ENCODE data around the gene PTPRS. TPM values are rescaled to one million over a fixed set of nuclear protein-coding genes. Genes with fewer than 3 reads are reported as not detected.
A peak's percentile ranks its signal among the peaks of the same experiment; 100 is the strongest.
"Not testable (repeated sequence)": the region's sequence is repeated elsewhere in the genome, so short reads cannot be mapped to it uniquely, and the experiment has no call there.

Gene PTPRS
- 100 to 1,000 TPM; 150 to 263 TPM for total RNA-seq
- long read RNA-seq, donor 1, partial matches to known transcripts, result 18 of 29 reads
- long read RNA-seq, donor 1, other reads (novel, unspliced or antisense), result 10 of 29 reads
- long read RNA-seq, donor 2, partial matches to known transcripts, result 14 of 27 reads
- long read RNA-seq, donor 2, other reads (novel, unspliced or antisense), result 12 of 27 reads

DNA sequence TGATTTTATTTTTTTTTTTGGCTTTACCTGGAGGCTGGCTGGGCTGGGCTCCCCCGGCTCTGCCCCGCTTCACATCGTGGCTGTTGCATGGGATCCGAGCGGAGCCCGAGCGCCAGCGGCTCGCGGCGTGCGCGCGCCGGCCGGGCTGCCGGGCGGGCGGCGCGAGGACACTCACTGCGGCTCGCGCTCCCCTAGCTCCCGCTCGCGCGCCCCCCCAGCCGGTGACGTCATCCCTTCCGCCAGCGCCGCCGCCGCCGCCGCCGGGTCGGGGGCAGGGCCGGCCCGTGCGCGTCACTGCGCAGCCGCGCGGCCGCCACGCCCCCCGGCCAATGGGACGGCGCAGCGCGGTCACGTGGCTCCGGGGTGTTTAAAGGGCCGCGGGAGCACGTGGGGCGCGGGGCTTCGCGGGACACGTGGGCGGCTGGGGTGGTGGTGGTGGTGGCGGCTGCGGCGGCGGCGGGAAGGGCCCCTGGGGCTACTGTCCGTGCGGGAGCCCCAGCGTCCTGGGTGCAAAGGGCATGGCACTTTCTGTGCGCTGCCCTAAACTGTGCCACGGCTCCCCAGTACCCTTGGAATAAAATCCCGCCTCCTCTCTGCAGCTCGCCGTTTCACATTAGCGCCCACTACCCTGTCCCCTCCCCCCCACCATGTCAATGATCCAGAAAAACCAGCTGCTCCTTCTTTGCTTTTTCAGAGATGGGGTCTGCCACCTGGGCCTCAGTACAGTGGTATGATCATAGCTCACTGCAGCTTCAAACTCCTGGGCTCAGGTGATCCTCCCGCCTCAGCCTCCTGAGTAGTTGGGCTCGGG lies at the start of gene PTPRS:
Gene PTPRS, minus strand, starts transcription at position 176 of the 811 bp plus-strand sequence. CDS start 54,672 bp downstream, outside the sequence.
- intact Hi-C loops (cut with DNase I), result no loop called here
- DNase-seq (ENCODE audit: low spot score), result peak; percentile 94

DNA sequence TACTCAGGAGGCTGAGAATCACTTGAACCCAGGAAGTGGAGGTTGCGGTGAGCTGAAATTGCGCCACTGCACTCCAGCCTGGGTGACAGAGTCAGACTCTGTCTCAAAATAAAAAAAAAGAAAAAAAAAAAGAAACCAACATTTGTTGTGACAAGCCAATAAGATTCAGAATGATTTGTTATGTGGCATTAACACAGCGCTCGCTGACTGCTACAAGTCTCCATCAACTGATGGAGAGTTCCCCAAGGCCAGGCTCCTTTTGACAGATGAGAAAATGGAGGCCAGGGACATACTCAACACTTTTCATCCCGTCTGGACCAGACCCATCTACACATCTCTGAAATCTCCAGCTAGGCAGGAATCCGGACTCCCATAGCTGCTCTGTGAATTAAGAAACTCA lies 48.7 kb upstream of the PTPRS start:
- intact Hi-C loops (cut with DNase I), result no loop called here
- DNase-seq (ENCODE audit: low spot score), result no peak

DNA sequence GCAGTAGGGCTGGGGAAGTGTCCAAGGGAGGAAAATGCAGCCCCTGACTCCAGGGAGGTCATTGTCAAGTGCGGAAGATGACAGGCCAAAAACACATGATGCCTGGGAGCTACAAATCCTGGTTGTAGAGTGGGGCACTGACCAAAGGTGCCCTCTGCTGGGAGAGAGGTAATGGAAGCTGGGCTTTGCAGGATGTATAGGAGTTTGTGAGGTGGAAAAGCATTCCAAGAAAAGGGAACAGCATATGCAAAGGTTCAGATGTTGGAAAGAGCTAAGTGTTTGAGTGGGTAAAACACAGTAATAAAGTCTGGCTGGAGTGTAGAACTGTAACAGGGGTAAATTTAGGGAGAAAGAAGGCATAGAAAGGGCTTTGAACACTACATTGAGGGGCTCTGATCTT lies 46.9 kb upstream of the PTPRS start:
- intact Hi-C loops (cut with DNase I), result no loop called here

DNA sequence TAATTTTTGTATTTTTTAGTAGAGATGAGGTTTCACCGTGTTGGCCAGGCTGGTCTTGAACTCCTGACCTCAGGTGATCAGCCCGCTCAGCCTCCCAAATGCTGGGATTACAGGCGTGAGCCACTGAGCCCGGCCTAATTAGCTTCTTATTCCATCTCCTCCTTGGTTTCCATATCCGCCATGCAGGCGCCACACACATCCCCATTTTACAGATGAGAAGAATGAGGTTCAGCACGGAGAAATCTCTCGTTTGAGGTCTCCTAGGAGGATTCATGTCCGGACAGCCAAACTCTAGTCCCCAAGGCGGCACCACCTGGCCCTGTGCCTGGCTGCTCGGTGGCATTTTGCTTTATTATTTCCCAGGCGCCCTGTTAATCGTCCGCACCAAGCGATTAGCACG lies 46.2 kb upstream of the PTPRS start:
- no peak for DNase-seq (ENCODE audit: low spot score)
- intact Hi-C loops (cut with DNase I), result no loop called here

More for the DNA sequence above, 46.9 kb upstream of the PTPRS start:
- no peak for DNase-seq (ENCODE audit: low spot score)

DNA sequence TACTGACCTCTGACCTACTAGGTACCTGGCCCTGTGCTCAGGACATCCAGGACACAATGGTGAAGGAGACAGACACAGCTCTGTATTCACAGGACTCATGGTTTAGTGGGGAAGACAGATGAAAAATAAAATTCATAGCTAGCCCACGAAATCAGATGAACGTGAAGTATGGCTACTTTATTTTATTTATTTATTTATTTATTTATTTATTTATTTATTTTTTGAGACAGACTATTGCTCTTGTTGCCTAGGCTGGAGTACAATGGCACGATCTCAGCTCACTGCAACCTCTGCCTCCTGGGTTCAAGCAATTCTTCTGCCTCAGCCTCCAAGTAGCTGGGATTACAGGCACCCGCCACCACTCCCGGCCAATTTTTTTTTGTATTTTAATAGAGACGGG lies 40.6 kb upstream of the PTPRS start:
- DNase-seq (ENCODE audit: low spot score); intact Hi-C loops (cut with DNase I): not testable (repeated sequence)

DNA sequence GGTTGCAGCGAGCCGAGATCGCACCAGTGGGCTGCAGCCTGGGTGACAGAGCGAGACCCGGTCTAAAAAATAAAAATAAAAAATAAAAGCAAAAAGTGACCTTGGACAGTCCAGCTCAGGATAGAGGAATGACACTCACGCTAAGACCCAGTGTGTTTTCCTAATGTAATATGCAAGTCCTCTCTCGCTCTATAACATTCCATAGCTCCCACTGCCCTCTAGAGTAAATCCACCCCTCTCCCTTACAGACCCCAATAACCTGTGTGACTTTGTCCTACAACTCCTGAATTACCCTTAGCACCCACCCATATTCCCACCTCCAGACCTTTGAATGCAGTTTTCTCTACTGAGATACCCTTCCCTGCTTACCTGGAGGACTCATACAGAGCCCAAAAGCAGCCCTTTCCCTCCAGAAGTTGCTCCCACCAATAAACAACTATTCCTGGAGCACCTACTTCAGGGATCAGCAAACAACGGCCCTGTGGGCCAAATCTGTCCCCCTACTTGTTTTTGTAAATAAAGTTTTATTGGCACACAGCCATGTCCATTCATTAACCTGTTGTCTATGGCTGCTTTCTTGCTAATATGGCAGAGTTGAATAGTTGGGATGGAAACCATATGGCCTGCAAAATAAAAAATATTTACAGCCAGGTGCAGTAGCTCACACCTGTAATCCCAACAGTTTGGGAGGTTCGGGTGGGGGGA lies 39.8 kb upstream of the PTPRS start:
- intact Hi-C loops (cut with DNase I), result no loop called here
- DNase-seq (ENCODE audit: low spot score), result no peak

DNA sequence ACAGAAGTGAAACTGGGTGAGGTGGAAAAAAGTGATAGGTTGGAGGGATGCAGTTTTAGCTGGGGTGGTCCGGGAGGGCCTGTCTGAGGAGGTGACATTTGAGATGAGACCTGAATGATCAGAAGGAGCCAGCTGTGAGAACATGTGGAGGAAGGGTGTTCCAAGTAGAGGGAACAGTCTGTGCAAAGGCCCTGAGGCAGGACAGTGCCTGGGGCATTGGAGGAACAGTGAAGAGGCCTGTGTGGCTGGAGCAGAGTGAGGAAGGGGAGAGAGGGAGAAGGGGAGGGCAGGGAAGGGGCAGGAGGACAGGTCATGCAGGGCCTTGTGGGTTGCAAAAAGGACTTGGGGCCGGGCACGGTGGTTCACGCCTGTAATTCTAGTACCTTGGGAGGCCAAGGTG lies 36.3 kb upstream of the PTPRS start:
- DNase-seq (ENCODE audit: low spot score), result no peak
- intact Hi-C loops (cut with DNase I), result no loop called here

DNA sequence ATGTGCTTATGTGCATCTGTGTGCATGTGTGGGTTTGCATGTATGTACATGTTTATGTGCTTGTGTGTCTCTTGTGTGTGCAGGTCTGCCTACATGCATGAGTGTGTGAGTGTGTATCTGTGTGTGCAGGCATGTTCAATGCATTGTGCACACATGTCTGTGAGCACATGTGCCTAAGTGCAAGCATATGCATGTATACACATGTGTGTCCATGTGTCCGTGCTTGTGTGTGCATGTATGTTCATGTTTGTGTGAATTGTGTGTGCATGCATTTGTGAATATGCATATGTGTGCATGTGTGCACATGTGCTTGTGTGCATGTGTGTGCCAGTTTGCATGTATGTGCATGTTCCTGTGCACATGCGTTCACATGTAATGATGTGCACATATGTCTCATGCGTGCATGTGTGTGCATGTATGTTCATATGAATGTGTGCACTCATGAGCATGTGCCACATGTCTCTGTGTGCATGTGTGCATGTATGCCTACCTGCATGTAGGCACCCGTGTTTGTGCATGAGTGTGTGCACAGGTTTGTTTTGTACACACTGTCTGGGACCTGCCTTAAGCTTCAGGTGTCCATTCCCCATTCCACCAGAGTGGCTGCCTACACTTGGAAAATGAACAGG lies 32.1 kb upstream of the PTPRS start:
- no peak for DNase-seq (ENCODE audit: low spot score)
- intact Hi-C loops (cut with DNase I), result no loop called here

DNA sequence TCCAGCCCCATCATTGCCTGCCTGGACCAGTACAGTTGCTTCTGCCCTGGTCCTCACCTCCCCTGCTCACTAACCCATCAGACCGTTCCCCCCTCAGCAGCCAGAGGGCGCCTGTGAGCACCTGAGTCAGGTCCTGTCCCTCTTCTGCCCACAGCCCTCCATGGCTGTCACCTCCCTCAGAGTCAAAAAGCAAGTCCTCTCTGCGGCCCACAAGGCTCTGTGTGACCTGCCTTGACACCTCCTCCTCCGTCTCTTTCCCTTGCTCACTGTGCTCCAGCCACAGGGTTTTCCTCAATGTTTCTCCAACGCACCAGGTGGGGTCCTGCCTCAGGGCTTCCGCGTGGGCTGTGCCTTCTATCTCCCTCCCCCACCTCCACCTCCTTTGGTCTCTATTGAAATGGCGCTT lies 29.4 kb upstream of the PTPRS start:
- no peak for DNase-seq (ENCODE audit: low spot score)
- intact Hi-C loops (cut with DNase I), result no loop called here

DNA sequence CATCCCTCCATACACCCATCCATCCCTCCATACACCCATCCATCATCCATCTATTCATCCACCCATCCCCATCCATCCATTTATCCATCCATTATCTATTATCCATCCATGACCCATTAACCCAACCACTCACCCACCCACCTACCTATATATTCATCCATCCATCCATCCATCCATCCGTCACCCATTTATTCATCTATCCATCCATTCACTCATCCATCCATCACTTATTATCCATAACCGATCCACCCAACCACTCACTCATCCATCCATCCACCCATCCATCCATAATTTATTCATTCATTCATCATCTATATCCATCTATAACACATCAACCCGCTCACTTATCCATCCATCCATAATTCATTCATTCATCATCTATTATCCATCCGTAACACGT lies 28.7 kb upstream of the PTPRS start:
- intact Hi-C loops (cut with DNase I), result no loop called here

DNA sequence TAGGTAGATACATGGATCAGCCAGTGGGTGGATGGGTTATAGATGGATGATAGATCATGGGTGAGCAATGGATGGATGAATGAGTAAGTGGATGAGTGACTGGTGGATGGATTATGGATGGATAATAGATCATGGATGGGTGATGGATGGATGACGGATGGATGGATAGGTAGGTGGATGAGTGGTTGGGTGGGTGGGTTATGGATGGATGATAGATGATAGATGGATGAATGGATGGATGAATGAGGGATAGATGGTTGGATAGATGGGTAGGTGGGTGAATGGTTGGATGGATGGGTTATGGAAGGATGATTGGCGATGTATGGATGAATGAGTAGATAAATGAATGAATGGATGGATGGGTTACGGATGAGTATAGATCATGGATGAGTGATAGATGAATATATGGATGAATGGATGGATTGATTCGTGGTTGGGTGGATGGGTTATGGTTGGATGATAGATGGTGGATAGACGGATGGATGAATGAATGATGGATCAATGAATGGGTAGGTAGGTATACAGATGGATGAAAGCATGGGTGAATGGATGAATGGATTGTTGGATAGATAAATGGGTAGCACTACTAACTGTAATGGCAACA lies 27.0 kb upstream of the PTPRS start:
- DNase-seq (ENCODE audit: low spot score), result no peak
- intact Hi-C loops (cut with DNase I), result loop anchor here in 1 of 2 donors (1.0 kb wide), 1 partner anchor 47 kb away; no protein-coding TSS in a partner anchor

More for the DNA sequence above, 28.7 kb upstream of the PTPRS start:
- DNase-seq (ENCODE audit: low spot score), result no peak

DNA sequence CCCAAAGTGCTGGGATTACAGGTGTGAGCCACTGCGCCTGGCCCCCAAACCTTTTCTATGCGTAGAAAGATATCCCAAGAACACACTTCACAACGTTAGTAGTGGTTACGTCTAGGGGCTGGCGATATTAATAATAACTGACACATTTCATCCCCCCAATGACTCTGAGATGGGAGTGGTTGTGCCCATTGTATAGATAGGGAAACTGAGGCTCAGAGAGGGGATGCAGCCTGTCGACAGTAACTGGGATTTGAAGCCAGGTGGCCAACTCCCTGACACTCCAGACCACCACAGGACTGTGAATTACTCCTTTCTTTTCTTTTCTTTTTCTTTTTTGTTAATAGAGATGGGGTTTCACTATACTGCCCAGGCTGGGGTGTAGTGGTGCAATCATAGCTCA lies 25.3 kb upstream of the PTPRS start:
- DNase-seq (ENCODE audit: low spot score), result no peak
- intact Hi-C loops (cut with DNase I), result no loop called here

DNA sequence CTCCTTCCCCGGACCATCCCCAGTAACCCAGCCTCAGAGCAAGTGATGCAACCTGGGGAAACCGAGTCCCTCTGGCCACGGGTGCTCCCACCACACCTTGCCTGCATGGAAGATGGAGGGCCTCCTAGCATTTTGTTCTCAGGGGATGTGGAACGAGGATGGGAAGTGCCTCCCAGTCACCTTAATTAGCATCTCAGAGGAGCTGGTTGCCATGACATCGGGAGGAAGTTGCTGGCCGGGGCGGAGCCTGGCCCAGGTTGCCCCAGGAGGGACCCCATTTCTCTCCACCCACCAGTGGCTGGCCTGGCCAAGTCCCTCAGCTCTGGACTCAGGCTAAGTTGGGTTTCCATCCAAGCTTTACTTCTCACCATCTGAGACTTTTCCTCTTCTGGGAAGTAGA lies 24.1 kb upstream of the PTPRS start:
- intact Hi-C loops (cut with DNase I), result no loop called here

DNA sequence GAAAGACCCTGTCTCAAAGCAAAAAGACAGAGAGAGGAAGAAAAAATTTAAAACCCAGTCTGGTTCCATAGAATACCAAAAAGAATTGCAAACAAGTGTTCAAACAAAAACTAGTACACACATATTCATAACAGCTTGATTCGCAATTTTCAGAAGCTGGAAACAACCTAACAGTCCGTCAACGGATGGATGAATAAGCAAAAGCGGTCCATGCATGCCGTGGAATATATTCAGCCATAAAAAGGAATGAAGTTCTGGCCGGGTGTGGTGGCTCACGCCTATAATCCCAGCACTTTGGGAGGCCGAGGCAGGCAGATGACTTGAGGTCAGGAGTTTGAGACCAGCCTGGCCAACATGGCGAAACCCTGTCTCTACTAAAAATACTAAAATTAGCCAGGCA lies 21.2 kb upstream of the PTPRS start:
- DNase-seq (ENCODE audit: low spot score); intact Hi-C loops (cut with DNase I): not testable (repeated sequence)

More for the DNA sequence above, 24.1 kb upstream of the PTPRS start:
- no peak for DNase-seq (ENCODE audit: low spot score)

DNA sequence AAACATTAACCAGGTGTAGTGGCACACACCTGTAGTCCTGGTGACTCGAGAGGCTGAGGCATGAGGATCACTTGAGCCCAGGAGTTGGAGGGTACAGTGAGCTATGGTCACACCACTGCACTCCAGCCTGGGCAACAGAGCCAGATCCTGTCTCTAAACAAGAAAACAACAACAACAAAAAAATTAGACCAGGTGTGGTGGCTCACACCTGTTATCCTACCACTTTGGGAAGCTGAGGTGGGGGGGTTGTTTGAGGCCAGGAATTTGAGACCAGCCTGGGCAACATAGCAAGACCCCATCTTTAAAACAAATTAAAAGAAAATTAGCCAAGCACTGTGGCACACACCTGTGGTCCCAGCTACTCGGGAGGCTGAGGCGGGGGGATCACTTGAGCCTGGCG lies 20.8 kb upstream of the PTPRS start:
- no peak for DNase-seq (ENCODE audit: low spot score)
- intact Hi-C loops (cut with DNase I), result no loop called here

DNA sequence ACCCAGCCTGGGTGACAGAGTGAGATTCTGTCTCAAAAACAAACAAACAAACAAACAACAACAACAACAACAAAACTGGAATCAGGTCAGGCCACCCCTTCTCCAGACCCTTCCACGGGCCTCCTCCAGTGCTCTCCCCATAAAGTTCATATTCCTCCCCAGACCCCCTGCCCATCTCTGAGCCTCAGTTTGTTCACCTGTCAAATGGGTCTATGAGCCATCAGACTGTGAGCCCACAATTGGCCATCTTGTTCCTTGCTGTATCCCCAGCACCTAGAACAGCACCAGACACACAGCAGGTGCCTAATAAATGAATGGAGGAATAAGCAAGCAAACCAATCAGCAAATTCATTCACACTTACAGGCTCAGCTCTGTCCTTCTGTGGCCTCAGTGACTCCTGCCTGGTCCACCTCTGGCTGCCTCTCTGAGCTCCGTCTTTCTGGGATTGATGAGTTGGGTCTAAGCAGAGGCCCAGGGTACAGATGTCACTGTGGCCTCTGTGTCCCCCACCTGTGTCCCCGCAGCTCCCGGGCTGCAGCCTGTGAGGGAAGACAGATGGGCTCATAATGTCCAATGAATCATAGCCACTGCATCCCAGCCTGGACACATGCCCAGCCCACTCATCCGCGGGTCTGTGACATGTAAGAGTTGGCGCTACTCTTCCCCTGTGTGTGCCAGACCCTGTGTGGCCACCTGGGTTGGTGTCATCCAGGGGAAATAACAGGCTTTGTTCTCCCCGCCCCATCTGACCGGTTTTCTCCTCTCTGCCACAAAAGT lies 19.6 kb upstream of the PTPRS start:
- DNase-seq (ENCODE audit: low spot score), result no peak
- intact Hi-C loops (cut with DNase I), result no loop called here

DNA sequence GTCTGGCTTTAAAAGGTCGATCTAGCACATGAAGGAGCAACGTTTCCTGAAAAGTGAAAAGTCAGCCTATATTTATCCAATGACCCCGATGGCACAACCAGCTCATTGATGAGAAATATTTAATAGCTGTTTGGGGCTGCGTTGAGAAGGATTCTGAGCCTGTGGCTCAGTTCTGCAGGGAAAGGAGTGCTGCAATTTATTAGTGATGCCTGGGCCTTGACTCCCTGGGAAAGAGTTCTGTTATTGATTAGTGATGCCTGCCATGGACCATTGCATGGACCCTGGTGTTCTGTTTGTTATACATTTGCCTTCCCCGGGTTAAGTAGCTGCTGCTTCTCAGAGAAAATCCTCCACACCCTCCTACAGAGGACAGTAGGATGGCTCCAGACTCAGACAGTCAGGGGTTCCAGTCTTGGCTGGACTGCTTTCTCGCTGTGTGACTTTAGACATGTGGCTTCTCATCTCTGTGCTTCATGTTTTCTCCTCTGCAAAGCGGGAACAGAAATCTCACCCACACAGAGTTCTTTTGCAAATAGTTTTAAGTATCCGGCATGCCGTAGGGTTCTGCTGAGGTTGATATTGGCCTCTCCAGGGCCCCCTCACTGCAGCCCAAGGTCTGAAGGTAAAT lies 17.7 kb upstream of the PTPRS start:
- DNase-seq (ENCODE audit: low spot score), result no peak

DNA sequence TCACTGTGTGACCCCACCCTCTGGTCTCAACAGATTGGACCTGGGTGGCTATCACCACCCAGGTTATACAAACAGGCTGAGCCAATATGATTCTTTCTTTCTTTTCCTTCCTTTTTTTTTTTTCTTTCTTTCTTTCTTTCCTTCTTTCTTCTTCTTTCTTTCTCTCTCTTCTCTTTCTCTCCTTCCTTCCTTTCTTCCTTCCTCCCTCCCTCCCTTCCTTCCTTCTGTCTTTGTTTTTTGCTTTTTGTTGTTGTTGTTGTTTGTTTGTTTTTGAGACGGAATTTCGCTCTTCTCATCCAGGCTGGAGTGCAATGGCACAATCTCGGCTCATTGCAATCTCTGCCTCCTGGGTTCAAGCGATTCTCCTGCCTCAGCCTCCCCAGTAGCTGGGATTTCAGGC lies 17.0 kb upstream of the PTPRS start:
- intact Hi-C loops (cut with DNase I), result no loop called here

More for the DNA sequence above, 17.7 kb upstream of the PTPRS start:
- intact Hi-C loops (cut with DNase I), result no loop called here

More for the DNA sequence above, 17.0 kb upstream of the PTPRS start:
- DNase-seq (ENCODE audit: low spot score), result no peak
